HCT116 (cell line): ENCODE data around the gene LYVE1. TPM values are rescaled to one million over a fixed set of nuclear protein-coding genes. Genes with fewer than 3 reads are reported as not detected.

Experiments used
- ATAC-seq: fragments of 200-7000 bp; cut with Tn5 transposase; 2 replicates; pipeline ENCODE4 v1.9.1; 2020; ENCODE audit warnings: mild to moderate bottlenecking, moderate library complexity
- BruUV-seq: library from RNA; stranded (reverse); fragments of 400-500 nt; replicated peaks from 2 replicates; lab custom pipeline; 2021; lab: Mats Ljungman, UMichigan
- CTCF ChIA-PET: fragments of 300-600 bp; sonication (Branson Sonifier 250); formaldehyde crosslinking; loops from one replicate; lab custom pipeline; 2021; ENCODE audit warnings: antibody characterized with exemption; lab: Charles Lee
- POLR2A ChIA-PET: fragments of 300-600, 350-600 bp; sonication (Branson Sonifier 250); formaldehyde crosslinking; loops from one replicate; lab custom pipeline; 2021; ENCODE audit warnings: antibody characterized with exemption; lab: Charles Lee
- RAD21 ChIA-PET, 2 experiments: fragments of 300-600 bp; sonication (Branson Sonifier 250); formaldehyde crosslinking; loops; one replicate each; lab custom pipeline; 2023; ENCODE audit warnings: low total read pairs in 2 of 2; ENCODE audit not compliant: uncharacterized antibody in 2 of 2, unreplicated experiment in 2 of 2, low non-redundant PET in 1 of 2; lab: Charles Lee
- DNase-seq: peaks from one replicate; pipeline ENCODE4 v3.0.0-alpha.2; 2010; ENCODE audit warnings: low read depth, low spot score
- H2AFZ ChIP-seq: fragments of 200-600 bp; shearing (Covaris generic), sonication (generic); 2 replicates; pipeline ENCODE4 v1.6.1; 2017; ENCODE audit warnings: low read depth, mixed run types, mixed read lengths, antibody characterized with exemption, low read length; ENCODE audit not compliant: poor library complexity, severe bottlenecking
- H3K27ac ChIP-seq: 2 replicates; pipeline ENCODE4 v1.5.1; 2012; ENCODE audit warnings: low read depth, low read length
- H3K27me3 ChIP-seq: fragments of 200-600 bp; sonication (generic); 2 replicates; pipeline ENCODE4 v1.6.1; 2016; ENCODE audit warnings: mixed run types, low read length, mixed read lengths; ENCODE audit not compliant: insufficient read depth
- H3K36me3 ChIP-seq, 2 experiments: fragments of 200-500 bp in 1 of 2; fragments of 200-600 bp in 1 of 2; sonication (Bioruptor generic) in 1 of 2; sonication (generic) in 1 of 2; 2 replicates each; pipeline versions ENCODE4 v1.5.1 to v1.6.1; 2014 to 2016; ENCODE audit warnings: low read length in 2 of 2, inconsistent platforms in 1 of 2, mixed read lengths in 1 of 2, mixed run types in 1 of 2; ENCODE audit not compliant: insufficient read depth in 2 of 2, control insufficient read depth in 1 of 2
- H3K4me1 ChIP-seq, 2 experiments: fragments of 200-600 bp in 1 of 2; sonication (generic) in 1 of 2; 2 replicates each; pipeline versions ENCODE4 v1.5.1 to v1.6.1; 2012 to 2017; ENCODE audit warnings: low read length in 2 of 2, inconsistent platforms in 1 of 2, mild to moderate bottlenecking in 1 of 2, mixed read lengths in 1 of 2, mixed run types in 1 of 2, moderate library complexity in 1 of 2; ENCODE audit not compliant: insufficient read depth in 2 of 2, control insufficient read depth in 1 of 2
- H3K4me2 ChIP-seq: fragments of 200-600 bp; sonication (generic); 2 replicates; pipeline ENCODE4 v1.6.1; 2017; ENCODE audit warnings: mixed run types, low read length, mixed read lengths
- H3K4me3 ChIP-seq, 2 experiments: fragments of 200-600 bp in 1 of 2; sonication (generic) in 1 of 2; replicated peaks in 1 of 2; 2 replicates each; pipeline ENCODE4 v1.5.1; 2011 to 2016; ENCODE audit warnings: low read length in 2 of 2, control low read depth in 1 of 2, low read depth in 1 of 2, mild to moderate bottlenecking in 1 of 2, mixed read lengths in 1 of 2, mixed run types in 1 of 2
- H3K79me2 ChIP-seq: fragments of 200-600 bp; sonication (generic); 2 replicates; pipeline ENCODE4 v1.6.1; 2017; ENCODE audit warnings: mild to moderate bottlenecking, mixed run types, low read length, moderate library complexity, mixed read lengths; ENCODE audit not compliant: insufficient read depth
- H3K9ac ChIP-seq: fragments of 200-600 bp; sonication (generic); 2 replicates; pipeline ENCODE4 v1.6.1; 2016; ENCODE audit warnings: low read length, mixed read lengths
- H3K9me2 ChIP-seq: fragments of 200-600 bp; sonication (generic), shearing (Covaris generic); 2 replicates; pipeline ENCODE4 v1.6.1; 2017; ENCODE audit warnings: mixed run types, mild to moderate bottlenecking, moderate library complexity; ENCODE audit not compliant: insufficient read depth
- H3K9me3 ChIP-seq, 2 experiments: fragments of 200-500 bp in 1 of 2; fragments of 200-600 bp in 1 of 2; sonication (Bioruptor generic) in 1 of 2; sonication (generic) in 1 of 2; 2 replicates each; pipeline ENCODE4 v1.6.1; 2014 to 2017; ENCODE audit warnings: low read length in 2 of 2, mixed read lengths in 2 of 2, inconsistent platforms in 1 of 2, low read depth in 1 of 2, mild to moderate bottlenecking in 1 of 2, mixed run types in 1 of 2, moderate library complexity in 1 of 2; ENCODE audit not compliant: control insufficient read depth in 1 of 2, insufficient read depth in 1 of 2
- H4K20me1 ChIP-seq: fragments of 200-600 bp; sonication (generic), shearing (Covaris generic); 2 replicates; pipeline ENCODE4 v1.6.1; 2017; ENCODE audit warnings: mixed run types, mild to moderate bottlenecking, moderate library complexity; ENCODE audit not compliant: insufficient read depth
- CBX3 ChIP-seq: IDR thresholded peaks from 2 replicates; pipeline ENCODE4 v1.6.1; 2012; ENCODE audit warnings: low read depth
- CEBPB ChIP-seq: IDR thresholded peaks from 2 replicates; pipeline ENCODE4 v1.6.1; 2012; ENCODE audit warnings: low read depth
- EGR1 ChIP-seq: IDR thresholded peaks from 2 replicates; pipeline ENCODE4 v1.6.1; 2012; ENCODE audit warnings: low read depth
- ELF1 ChIP-seq: IDR thresholded peaks from 2 replicates; pipeline ENCODE4 v1.6.1; 2012; ENCODE audit warnings: low read depth, borderline replicate concordance
- EZH2 ChIP-seq: fragments of 200-600 bp; sonication (generic); IDR thresholded peaks from 2 replicates; pipeline ENCODE4 v1.6.1; 2017; ENCODE audit warnings: antibody characterized with exemption, mixed run types
- EZH2phosphoT487 ChIP-seq: fragments of 200-600 bp; IDR thresholded peaks from 2 replicates; pipeline ENCODE4 v1.6.1; 2018; ENCODE audit warnings: antibody characterized with exemption, borderline replicate concordance
- FOSL1 ChIP-seq: IDR thresholded peaks from 2 replicates; pipeline ENCODE4 v1.6.1; 2012; ENCODE audit warnings: low read depth
- JUND ChIP-seq: IDR thresholded peaks from 2 replicates; pipeline ENCODE4 v1.6.1; 2012
- POLR2A ChIP-seq: IDR thresholded peaks from 2 replicates; pipeline ENCODE4 v1.7.0; 2011; ENCODE audit warnings: borderline replicate concordance; ENCODE audit not compliant: insufficient read depth, insufficient read length; ENCODE audit errors: extremely low read depth
- POLR2AphosphoS5 ChIP-seq: IDR thresholded peaks from 2 replicates; pipeline ENCODE4 v1.6.1; 2011; ENCODE audit warnings: mild to moderate bottlenecking, low read depth, low read length, moderate library complexity
- RAD21 ChIP-seq: IDR thresholded peaks from 2 replicates; pipeline ENCODE4 v1.6.1; 2012; ENCODE audit warnings: low read depth, mild to moderate bottlenecking
- SIN3A ChIP-seq: IDR thresholded peaks from 2 replicates; pipeline ENCODE4 v1.6.1; 2012; ENCODE audit warnings: low read depth
- SP1 ChIP-seq: IDR thresholded peaks from 2 replicates; pipeline ENCODE4 v1.6.1; 2012; ENCODE audit warnings: low read depth
- SRF ChIP-seq: IDR thresholded peaks from 2 replicates; pipeline ENCODE4 v1.6.1; 2012; ENCODE audit warnings: low read depth
- TCF7L2 ChIP-seq: IDR thresholded peaks from 2 replicates; pipeline ENCODE4 v1.7.0; 2011; ENCODE audit warnings: borderline replicate concordance, inconsistent platforms; ENCODE audit not compliant: insufficient read depth, insufficient read length; ENCODE audit errors: extremely low read depth
- ZNF274 ChIP-seq: fragments of 200-500 bp; sonication (Bioruptor generic); IDR thresholded peaks from 2 replicates; pipeline ENCODE4 v1.6.1; 2014; ENCODE audit warnings: mild to moderate bottlenecking, low read depth, low read length, inconsistent platforms
- intact Hi-C: fragments of 100-400 bp; cut with micrococcal nuclease; formaldehyde crosslinking; loops from 2 replicates; pipeline ENCODE4 v1.10.0; 2022
- total RNA-seq: library from RNA; stranded (reverse); gene quantifications from one replicate; pipeline ENCODE4 v1.2.1, GENCODE V29; 2021; ENCODE audit not compliant: unreplicated experiment
- TF ChIP-seq, protein P1 (sequence below): IDR thresholded peaks from 2 replicates; pipeline ENCODE4 v1.6.1; 2012; ENCODE audit warnings: low read depth
- TF ChIP-seq, protein P2 (sequence below): IDR thresholded peaks from 2 replicates; pipeline ENCODE4 v1.6.1; 2012
- TF ChIP-seq, protein P3 (sequence below), 3 experiments: fragments of 200-600 bp in 1 of 3; sonication (generic) in 1 of 3; IDR thresholded peaks in 2 of 3; conservative IDR thresholded peaks in 1 of 3; 2 replicates each; pipeline ENCODE4 v1.5.1; 2012 to 2017; ENCODE audit warnings: low read depth in 2 of 3, low read length in 2 of 3, antibody characterized with exemption in 1 of 3, borderline replicate concordance in 1 of 3, control low read depth in 1 of 3, mild to moderate bottlenecking in 1 of 3, mixed read lengths in 1 of 3, mixed run types in 1 of 3, moderate library complexity in 1 of 3; ENCODE audit not compliant: insufficient read depth in 1 of 3
- TF ChIP-seq, protein P4 (sequence below): IDR thresholded peaks from 2 replicates; pipeline ENCODE4 v1.6.1; 2012

The LYVE1 gene
- total RNA-seq, 1 experiment from 2014 or later: 0.34 TPM

DNA sequence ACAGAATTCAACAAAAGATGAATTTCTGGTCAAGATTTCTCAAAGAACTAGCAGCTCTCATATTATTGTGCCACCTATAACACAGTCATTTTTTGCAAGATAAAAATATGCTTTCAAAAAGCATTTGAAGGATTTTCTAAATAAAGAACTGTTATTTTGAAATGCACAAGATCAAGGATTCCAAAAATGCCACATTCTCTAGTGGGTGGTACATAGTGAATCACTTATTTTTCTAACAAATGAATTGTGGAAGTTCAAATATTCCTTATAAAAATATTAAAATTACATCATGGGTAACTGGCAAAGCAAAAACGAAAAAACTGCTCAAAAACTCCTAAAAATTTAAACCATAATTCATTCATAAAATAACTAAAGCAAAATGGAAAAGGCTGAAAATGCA lies 29.5 kb downstream of the LYVE1 start:
- Histone ChIP-seq H3K4me2 (peak overlapping the region; percentile 90), H3K4me1 (peaks cover 40 to 61% of the 10 kb centered on the region in 2 experiments), H4K20me1 (no peaks in the 10 kb centered on the region), H2AFZ (no peak overlapping the region), H3K27me3 (no peaks in the 10 kb centered on the region), H3K9me2 (no peaks in the 10 kb centered on the region), H3K79me2 (peaks cover 70% of the 10 kb centered on the region), H3K4me3 (peak overlapping the region in 1 of 2 experiments; percentile 83; a peak in 2 of 4 replicates), H3K9me3 (no peaks in the 10 kb centered on the region), H3K36me3 (peaks cover 0 to 2% of the 10 kb centered on the region in 2 experiments; a peak in 1 of 4 replicates), H3K9ac (peak overlapping the region; percentile 38), H3K27ac (peak overlapping the region; percentile 94; the same call in 1 of the 2 replicates)
- POLR2A ChIA-PET: no interaction called here
- RAD21 ChIA-PET: no interaction called here
- intact Hi-C loops: no loop called here
- DNase-seq (no peak), ATAC-seq (no peak)
- no TSS peak for BruUV-seq
- no peak for TF ChIP-seq SRF
- TF ChIP-seq RAD21: no peak
- TF ChIP-seq CBX3: no peak
- TF ChIP-seq ZNF274: no peak
- TF ChIP-seq POLR2A: no peak
- TF ChIP-seq EGR1: no peak
- no peak for TF ChIP-seq POLR2AphosphoS5
- no peak for TF ChIP-seq CEBPB
- no peak for TF ChIP-seq EZH2
- TF ChIP-seq SIN3A: no peak
- no peak for TF ChIP-seq ELF1
- TF ChIP-seq, protein P1, sequence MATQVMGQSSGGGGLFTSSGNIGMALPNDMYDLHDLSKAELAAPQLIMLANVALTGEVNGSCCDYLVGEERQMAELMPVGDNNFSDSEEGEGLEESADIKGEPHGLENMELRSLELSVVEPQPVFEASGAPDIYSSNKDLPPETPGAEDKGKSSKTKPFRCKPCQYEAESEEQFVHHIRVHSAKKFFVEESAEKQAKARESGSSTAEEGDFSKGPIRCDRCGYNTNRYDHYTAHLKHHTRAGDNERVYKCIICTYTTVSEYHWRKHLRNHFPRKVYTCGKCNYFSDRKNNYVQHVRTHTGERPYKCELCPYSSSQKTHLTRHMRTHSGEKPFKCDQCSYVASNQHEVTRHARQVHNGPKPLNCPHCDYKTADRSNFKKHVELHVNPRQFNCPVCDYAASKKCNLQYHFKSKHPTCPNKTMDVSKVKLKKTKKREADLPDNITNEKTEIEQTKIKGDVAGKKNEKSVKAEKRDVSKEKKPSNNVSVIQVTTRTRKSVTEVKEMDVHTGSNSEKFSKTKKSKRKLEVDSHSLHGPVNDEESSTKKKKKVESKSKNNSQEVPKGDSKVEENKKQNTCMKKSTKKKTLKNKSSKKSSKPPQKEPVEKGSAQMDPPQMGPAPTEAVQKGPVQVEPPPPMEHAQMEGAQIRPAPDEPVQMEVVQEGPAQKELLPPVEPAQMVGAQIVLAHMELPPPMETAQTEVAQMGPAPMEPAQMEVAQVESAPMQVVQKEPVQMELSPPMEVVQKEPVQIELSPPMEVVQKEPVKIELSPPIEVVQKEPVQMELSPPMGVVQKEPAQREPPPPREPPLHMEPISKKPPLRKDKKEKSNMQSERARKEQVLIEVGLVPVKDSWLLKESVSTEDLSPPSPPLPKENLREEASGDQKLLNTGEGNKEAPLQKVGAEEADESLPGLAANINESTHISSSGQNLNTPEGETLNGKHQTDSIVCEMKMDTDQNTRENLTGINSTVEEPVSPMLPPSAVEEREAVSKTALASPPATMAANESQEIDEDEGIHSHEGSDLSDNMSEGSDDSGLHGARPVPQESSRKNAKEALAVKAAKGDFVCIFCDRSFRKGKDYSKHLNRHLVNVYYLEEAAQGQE: no peak
- TF ChIP-seq, protein P2, sequence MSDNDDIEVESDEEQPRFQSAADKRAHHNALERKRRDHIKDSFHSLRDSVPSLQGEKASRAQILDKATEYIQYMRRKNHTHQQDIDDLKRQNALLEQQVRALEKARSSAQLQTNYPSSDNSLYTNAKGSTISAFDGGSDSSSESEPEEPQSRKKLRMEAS: no peak
- no peak for TF ChIP-seq JUND
- no peak for TF ChIP-seq FOSL1
- no peak for TF ChIP-seq SP1
- no peak for TF ChIP-seq EZH2phosphoT487
- TF ChIP-seq, protein P3, sequence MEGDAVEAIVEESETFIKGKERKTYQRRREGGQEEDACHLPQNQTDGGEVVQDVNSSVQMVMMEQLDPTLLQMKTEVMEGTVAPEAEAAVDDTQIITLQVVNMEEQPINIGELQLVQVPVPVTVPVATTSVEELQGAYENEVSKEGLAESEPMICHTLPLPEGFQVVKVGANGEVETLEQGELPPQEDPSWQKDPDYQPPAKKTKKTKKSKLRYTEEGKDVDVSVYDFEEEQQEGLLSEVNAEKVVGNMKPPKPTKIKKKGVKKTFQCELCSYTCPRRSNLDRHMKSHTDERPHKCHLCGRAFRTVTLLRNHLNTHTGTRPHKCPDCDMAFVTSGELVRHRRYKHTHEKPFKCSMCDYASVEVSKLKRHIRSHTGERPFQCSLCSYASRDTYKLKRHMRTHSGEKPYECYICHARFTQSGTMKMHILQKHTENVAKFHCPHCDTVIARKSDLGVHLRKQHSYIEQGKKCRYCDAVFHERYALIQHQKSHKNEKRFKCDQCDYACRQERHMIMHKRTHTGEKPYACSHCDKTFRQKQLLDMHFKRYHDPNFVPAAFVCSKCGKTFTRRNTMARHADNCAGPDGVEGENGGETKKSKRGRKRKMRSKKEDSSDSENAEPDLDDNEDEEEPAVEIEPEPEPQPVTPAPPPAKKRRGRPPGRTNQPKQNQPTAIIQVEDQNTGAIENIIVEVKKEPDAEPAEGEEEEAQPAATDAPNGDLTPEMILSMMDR (IDR thresholded peaks at IDR 0.05 in 2 of 3, conservative IDR thresholded peaks at IDR 0.05 in 1 of 3; ENCODE audit: borderline replicate concordance in 1 of 3, insufficient read depth in 1 of 3, low read depth in 2 of 3, low read length in 2 of 3): no peak
- TF ChIP-seq, protein P4, sequence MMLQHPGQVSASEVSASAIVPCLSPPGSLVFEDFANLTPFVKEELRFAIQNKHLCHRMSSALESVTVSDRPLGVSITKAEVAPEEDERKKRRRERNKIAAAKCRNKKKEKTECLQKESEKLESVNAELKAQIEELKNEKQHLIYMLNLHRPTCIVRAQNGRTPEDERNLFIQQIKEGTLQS: no peak
- no peak for TF ChIP-seq TCF7L2
- CTCF ChIA-PET: no interaction called here
